Activated naive CD8-positive, alpha-beta T cell treated with anti-CD3 and anti-CD28 coated beads for 36 hours (primary cell): ENCODE data around the gene IL1R1. TPM values are rescaled to one million over a fixed set of nuclear protein-coding genes. Genes with fewer than 3 reads are reported as not detected.

Source experiments
- DNase-seq: peaks from one replicate; pipeline ENCODE4 v3.0.0; 2021
- H3K27ac Mint-ChIP-seq: one replicate; pipeline ENCODE4 v1.8.0; 2022; ENCODE audit warnings: mild to moderate bottlenecking, moderate library complexity, mixed read lengths
- H3K27me3 Mint-ChIP-seq: one replicate; pipeline ENCODE4 v1.8.0; 2022; ENCODE audit warnings: mild to moderate bottlenecking, mixed read lengths
- H3K36me3 Mint-ChIP-seq: one replicate; pipeline ENCODE4 v1.8.0; 2021; ENCODE audit warnings: mild to moderate bottlenecking, mixed read lengths
- H3K4me1 Mint-ChIP-seq: one replicate; pipeline ENCODE4 v1.8.0; 2021; ENCODE audit warnings: mixed read lengths
- H3K4me3 Mint-ChIP-seq: one replicate; pipeline ENCODE4 v1.8.0; 2022; ENCODE audit warnings: mild to moderate bottlenecking, moderate library complexity, mixed read lengths
- H3K9me3 Mint-ChIP-seq: one replicate; pipeline ENCODE4 v1.8.0; 2022; ENCODE audit warnings: mixed read lengths
- total RNA-seq, 2 experiments: library from RNA; stranded (reverse); gene quantifications; one replicate each; pipeline ENCODE4 v1.2.3, GENCODE V29; 2021

The IL1R1 gene
- total RNA-seq, 2 experiments from 2014 or later = 0.70 to 1.2 TPM

GRCh38 chr2:102185347-102185746 is 42.8 kb downstream of the IL1R1 start:
- no peak for DNase-seq

GRCh38 chr2:102186791-102187495 is 44.4 kb downstream of the IL1R1 start, which contains the start of gene IL1RL2:
Gene IL1RL2, plus strand, starts transcription at chr2:102187023. Its CDS starts 845 bp downstream, at chr2:102187868.
- DNase-seq = no peak
- peaks cover 6% of the 10 kb centered on the region for H3K36me3 Mint-ChIP-seq
- peaks cover 39% of the 10 kb centered on the region for H3K27me3 Mint-ChIP-seq
- H3K27ac Mint-ChIP-seq = peak within 1 kb of the TSS; percentile 85
- peaks cover 11% of the 10 kb centered on the region for H3K4me1 Mint-ChIP-seq
- peaks cover 6% of the 10 kb centered on the region for H3K9me3 Mint-ChIP-seq
- peak within 1 kb of the TSS; percentile 76 for H3K4me3 Mint-ChIP-seq

More at GRCh38 chr2:102185347-102185746, 42.8 kb downstream of the IL1R1 start:
- Mint-ChIP-seq H3K36me3 (peaks cover 6% of the 10 kb centered on the region), H3K9me3 (peaks cover 6% of the 10 kb centered on the region), H3K27me3 (peaks cover 45% of the 10 kb centered on the region), H3K27ac (no peak overlapping the region), H3K4me1 (peaks cover 11% of the 10 kb centered on the region), H3K4me3 (no peak overlapping the region)

- DNase-seq = peak; percentile 51
- Mint-ChIP-seq H3K4me1 (peaks cover 11% of the 10 kb centered on the region), H3K4me3 (peak overlapping the region; percentile 76), H3K27ac (peak overlapping the region; percentile 85), H3K36me3 (peaks cover 6% of the 10 kb centered on the region), H3K9me3 (peaks cover 6% of the 10 kb centered on the region), H3K27me3 (peaks cover 37% of the 10 kb centered on the region)
Observed at GRCh38 chr2:102187496-102188150, 45.1 kb downstream of the IL1R1 start.

- no peak overlapping the region for H3K27ac Mint-ChIP-seq
- H3K4me3 Mint-ChIP-seq = no peak overlapping the region
- peaks cover 6% of the 10 kb centered on the region for H3K36me3 Mint-ChIP-seq
- no peak for DNase-seq
- H3K9me3 Mint-ChIP-seq = peaks cover 6% of the 10 kb centered on the region
- peaks cover 24% of the 10 kb centered on the region for H3K27me3 Mint-ChIP-seq
- peaks cover 8% of the 10 kb centered on the region for H3K4me1 Mint-ChIP-seq
Observed at GRCh38 chr2:102190430-102191107, 48.0 kb downstream of the IL1R1 start.

GRCh38 chr2:102191501-102191900 is 49.0 kb downstream of the IL1R1 start:
- Mint-ChIP-seq H3K9me3 (peaks cover 6% of the 10 kb centered on the region), H3K4me3 (no peak overlapping the region), H3K27ac (no peak overlapping the region), H3K27me3 (peaks cover 24% of the 10 kb centered on the region), H3K4me1 (peaks cover 9% of the 10 kb centered on the region), H3K36me3 (peaks cover 6% of the 10 kb centered on the region)
- no peak for DNase-seq

- Mint-ChIP-seq H3K4me3 (no peak overlapping the region), H3K27me3 (peaks cover 21% of the 10 kb centered on the region), H3K27ac (no peak overlapping the region), H3K9me3 (peaks cover 2% of the 10 kb centered on the region), H3K36me3 (peaks cover 2% of the 10 kb centered on the region), H3K4me1 (peaks cover 7% of the 10 kb centered on the region)
- no peak for DNase-seq
Observed at GRCh38 chr2:102193074-102193473, 50.5 kb downstream of the IL1R1 start.

- Mint-ChIP-seq H3K9me3 (no peaks in the 10 kb centered on the region), H3K27ac (no peak overlapping the region), H3K4me3 (no peak overlapping the region), H3K27me3 (peaks cover 10% of the 10 kb centered on the region), H3K36me3 (no peaks in the 10 kb centered on the region), H3K4me1 (peaks cover 7% of the 10 kb centered on the region)
- no peak for DNase-seq
Observed at GRCh38 chr2:102194609-102195268, 52.2 kb downstream of the IL1R1 start.

- Mint-ChIP-seq H3K27ac (no peak overlapping the region), H3K27me3 (peaks cover 4% of the 10 kb centered on the region), H3K36me3 (no peaks in the 10 kb centered on the region), H3K9me3 (no peaks in the 10 kb centered on the region), H3K4me1 (peaks cover 7% of the 10 kb centered on the region), H3K4me3 (no peak overlapping the region)
- no peak for DNase-seq
Observed at GRCh38 chr2:102197389-102198137, 55.0 kb downstream of the IL1R1 start.

- Mint-ChIP-seq H3K9me3 (peaks cover 5% of the 10 kb centered on the region), H3K36me3 (peaks cover 1% of the 10 kb centered on the region), H3K27me3 (peaks cover 3% of the 10 kb centered on the region), H3K4me1 (peaks cover 7% of the 10 kb centered on the region), H3K27ac (no peak overlapping the region), H3K4me3 (no peak overlapping the region)
- DNase-seq = no peak
Observed at GRCh38 chr2:102200539-102200938, 58.0 kb downstream of the IL1R1 start.

GRCh38 chr2:102204638-102205037 is 62.1 kb downstream of the IL1R1 start:
- H3K27ac Mint-ChIP-seq = no peak overlapping the region
- H3K4me1 Mint-ChIP-seq = no peaks in the 10 kb centered on the region
- no peaks in the 10 kb centered on the region for H3K27me3 Mint-ChIP-seq
- H3K4me3 Mint-ChIP-seq = no peak overlapping the region
- H3K9me3 Mint-ChIP-seq = peaks cover 7% of the 10 kb centered on the region
- peaks cover 1% of the 10 kb centered on the region for H3K36me3 Mint-ChIP-seq
- DNase-seq = no peak

- H3K27ac Mint-ChIP-seq = no peak overlapping the region
- peaks cover 1% of the 10 kb centered on the region for H3K36me3 Mint-ChIP-seq
- H3K27me3 Mint-ChIP-seq = no peaks in the 10 kb centered on the region
- H3K4me3 Mint-ChIP-seq = no peak overlapping the region
- H3K9me3 Mint-ChIP-seq = peaks cover 7% of the 10 kb centered on the region
- H3K4me1 Mint-ChIP-seq = no peaks in the 10 kb centered on the region
- DNase-seq = no peak
Observed at GRCh38 chr2:102206666-102207341, 64.3 kb downstream of the IL1R1 start.

GRCh38 chr2:102208774-102209173 is 66.2 kb downstream of the IL1R1 start:
- Mint-ChIP-seq H3K4me1 (no peaks in the 10 kb centered on the region), H3K27me3 (no peaks in the 10 kb centered on the region), H3K4me3 (no peak overlapping the region), H3K27ac (no peak overlapping the region), H3K9me3 (peaks cover 7% of the 10 kb centered on the region), H3K36me3 (peaks cover 1% of the 10 kb centered on the region)
- no peak for DNase-seq

- DNase-seq = no peak
- no peak overlapping the region for H3K4me3 Mint-ChIP-seq
- no peaks in the 10 kb centered on the region for H3K36me3 Mint-ChIP-seq
- no peaks in the 10 kb centered on the region for H3K4me1 Mint-ChIP-seq
- no peaks in the 10 kb centered on the region for H3K27me3 Mint-ChIP-seq
- H3K9me3 Mint-ChIP-seq = peaks cover 7% of the 10 kb centered on the region
- H3K27ac Mint-ChIP-seq = no peak overlapping the region
Observed at GRCh38 chr2:102209474-102209873, 66.9 kb downstream of the IL1R1 start.

GRCh38 chr2:102217032-102217431 is 74.5 kb downstream of the IL1R1 start:
- peaks cover 30% of the 10 kb centered on the region for H3K9me3 Mint-ChIP-seq
- no peak for DNase-seq
- H3K27me3 Mint-ChIP-seq = no peaks in the 10 kb centered on the region
- H3K4me1 Mint-ChIP-seq = peaks cover 6% of the 10 kb centered on the region
- peaks cover 16% of the 10 kb centered on the region for H3K36me3 Mint-ChIP-seq
- no peak overlapping the region for H3K27ac Mint-ChIP-seq
- no peak overlapping the region for H3K4me3 Mint-ChIP-seq
